ENCODE results near the gene SGSM2.

- TF ChIP-seq EZH2 (IDR thresholded peaks at IDR 0.05; ENCODE audit: low read length, unreplicated experiment) (no peak), EZH2phosphoT487 (IDR thresholded peaks at IDR 0.05; ENCODE audit: borderline replicate concordance, low read length) (no peak)
Observed at GRCh38 chr17:2385240-2386210, 48.2 kb downstream of the SGSM2 start.
